ENCODE measurements around the gene CX3CL1.
"Not testable (repeated sequence)": the region's sequence is repeated elsewhere in the genome, so short reads cannot be mapped to it uniquely, and the experiment has no call there.

CX3CL1 gene

DNA sequence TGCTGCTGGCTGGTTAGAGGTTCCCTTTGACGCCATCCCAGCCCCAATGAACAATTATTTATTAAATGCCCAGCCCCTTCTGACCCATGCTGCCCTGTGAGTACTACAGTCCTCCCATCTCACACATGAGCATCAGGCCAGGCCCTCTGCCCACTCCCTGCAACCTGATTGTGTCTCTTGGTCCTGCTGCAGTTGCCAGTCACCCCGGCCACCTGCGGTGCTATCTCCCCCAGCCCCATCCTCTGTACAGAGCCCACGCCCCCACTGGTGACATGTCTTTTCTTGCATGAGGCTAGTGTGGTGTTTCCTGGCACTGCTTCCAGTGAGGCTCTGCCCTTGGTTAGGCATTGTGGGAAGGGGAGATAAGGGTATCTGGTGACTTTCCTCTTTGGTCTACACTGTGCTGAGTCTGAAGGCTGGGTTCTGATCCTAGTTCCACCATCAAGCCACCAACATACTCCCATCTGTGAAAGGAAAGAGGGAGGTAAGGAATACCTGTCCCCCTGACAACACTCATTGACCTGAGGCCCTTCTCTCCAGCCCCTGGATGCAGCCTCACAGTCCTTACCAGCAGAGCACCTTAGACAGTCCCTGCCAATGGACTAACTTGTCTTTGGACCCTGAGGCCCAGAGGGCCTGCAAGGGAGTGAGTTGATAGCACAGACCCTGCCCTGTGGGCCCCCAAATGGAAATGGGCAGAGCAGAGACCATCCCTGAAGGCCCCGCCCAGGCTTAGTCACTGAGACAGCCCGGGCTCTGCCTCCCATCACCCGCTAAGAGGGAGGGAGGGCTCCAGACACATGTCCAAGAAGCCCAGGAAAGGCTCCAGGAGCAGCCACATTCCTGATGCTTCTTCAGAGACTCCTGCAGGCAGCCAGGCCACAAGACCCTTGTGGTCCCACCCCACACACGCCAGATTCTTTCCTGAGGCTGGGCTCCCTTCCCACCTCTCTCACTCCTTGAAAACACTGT is 11.3 kb downstream of the CX3CL1 start:
- no peak for DNase-seq

DNA sequence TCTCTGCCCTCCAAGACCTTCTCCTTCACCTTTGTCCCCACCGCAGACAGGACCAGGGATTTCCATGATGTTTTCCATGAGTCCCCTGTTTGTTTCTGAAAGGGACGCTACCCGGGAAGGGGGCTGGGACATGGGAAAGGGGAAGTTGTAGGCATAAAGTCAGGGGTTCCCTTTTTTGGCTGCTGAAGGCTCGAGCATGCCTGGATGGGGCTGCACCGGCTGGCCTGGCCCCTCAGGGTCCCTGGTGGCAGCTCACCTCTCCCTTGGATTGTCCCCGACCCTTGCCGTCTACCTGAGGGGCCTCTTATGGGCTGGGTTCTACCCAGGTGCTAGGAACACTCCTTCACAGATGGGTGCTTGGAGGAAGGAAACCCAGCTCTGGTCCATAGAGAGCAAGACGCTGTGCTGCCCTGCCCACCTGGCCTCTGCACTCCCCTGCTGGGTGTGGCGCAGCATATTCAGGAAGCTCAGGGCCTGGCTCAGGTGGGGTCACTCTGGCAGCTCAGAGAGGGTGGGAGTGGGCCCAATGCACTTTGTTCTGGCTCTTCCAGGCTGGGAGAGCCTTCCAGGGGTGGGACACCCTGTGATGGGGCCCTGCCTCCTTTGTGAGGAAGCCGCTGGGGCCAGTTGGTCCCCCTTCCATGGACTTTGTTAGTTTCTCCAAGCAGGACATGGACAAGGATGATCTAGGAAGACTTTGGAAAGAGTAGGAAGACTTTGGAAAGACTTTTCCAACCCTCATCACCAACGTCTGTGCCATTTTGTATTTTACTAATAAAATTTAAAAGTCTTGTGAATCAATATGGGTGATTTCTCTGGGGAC is 12.2 kb downstream of the CX3CL1 start:
- no peak for DNase-seq

DNA sequence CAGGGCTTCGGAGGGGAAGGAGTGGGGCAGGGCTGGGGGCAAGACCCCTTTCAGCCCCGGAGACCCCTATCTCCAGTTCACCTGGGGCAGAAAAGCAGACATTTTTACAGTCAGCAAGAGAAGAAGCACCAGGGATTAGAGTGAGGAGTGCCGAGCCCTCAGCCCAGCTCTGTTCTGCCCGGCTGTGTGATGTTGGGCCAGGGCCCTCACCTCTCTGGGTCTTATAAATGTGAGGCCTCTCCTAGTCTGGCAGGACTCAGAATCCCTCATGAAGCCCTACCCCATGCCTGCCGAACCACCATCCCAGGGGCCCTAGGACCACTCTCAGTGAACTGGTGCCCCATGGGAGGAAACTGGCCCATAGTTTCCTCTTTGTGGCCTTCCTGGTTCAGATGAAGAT is 12.8 kb downstream of the CX3CL1 start:
- no peak for DNase-seq

DNA sequence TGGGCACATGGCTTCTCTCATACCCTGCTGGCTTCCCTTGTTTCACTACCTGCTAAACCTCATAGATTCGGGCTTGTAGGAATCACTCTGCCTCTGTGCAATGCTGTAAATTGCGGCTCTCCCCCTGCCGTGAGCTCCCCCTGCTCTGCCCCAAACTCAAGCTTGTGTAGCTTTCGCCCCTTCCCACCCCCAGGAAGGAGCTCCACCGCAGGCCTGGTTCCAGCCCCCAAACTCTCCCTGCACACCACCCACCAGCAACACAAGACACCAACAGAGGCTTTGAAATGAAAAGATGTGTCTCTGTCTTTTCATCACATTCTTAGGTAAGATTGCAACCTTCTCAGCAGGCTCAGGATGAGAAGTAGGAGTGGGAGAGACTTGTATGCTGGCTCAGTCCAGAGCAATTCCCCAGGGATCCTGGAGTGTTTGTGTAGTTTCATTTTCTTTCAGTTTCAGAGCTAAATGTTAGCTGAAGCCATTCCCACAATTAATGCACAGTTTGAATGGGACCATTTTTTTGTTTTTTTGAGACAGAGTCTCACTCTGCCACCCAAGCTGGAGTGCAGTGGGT is 14.2 kb downstream of the CX3CL1 start:
- DNase-seq = no peak

DNA sequence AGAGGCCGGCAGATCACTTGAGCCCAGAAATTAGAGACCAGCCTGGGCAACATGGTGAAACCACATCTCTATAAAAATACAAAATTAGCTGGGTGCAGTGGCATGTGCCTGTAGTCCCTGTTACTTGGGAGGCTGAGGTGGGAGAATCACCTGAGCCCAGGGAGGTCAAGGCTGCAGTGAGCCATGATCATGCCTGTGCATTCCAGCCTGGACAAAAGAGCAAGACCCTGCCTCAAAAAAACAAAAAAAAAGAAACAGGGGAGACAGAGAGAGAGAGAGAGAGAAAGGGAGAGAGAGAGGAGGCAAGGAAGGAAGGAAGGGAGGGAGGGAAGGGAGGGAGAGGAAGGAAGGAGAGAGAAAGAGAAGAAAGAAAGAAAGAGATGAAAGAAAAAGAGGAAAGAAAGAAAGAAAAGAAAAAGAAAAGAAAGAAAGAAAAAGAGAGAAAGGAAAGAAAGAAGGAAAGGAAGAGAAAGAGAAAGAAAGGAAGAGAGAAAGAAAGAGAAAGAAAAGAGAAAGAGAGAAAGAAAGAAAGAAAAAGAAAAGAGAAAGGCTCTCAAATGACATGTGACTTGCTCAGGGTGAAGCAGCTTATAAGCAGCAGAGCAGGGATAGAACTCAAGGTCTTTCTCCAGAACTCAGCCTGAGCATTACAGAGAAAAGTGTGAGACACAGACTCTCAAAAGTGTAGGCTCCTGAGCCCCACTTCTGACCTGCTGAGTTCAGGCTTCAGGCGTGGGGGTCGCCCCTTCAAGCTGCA is 15.5 kb downstream of the CX3CL1 start:
- no peak for DNase-seq

DNA sequence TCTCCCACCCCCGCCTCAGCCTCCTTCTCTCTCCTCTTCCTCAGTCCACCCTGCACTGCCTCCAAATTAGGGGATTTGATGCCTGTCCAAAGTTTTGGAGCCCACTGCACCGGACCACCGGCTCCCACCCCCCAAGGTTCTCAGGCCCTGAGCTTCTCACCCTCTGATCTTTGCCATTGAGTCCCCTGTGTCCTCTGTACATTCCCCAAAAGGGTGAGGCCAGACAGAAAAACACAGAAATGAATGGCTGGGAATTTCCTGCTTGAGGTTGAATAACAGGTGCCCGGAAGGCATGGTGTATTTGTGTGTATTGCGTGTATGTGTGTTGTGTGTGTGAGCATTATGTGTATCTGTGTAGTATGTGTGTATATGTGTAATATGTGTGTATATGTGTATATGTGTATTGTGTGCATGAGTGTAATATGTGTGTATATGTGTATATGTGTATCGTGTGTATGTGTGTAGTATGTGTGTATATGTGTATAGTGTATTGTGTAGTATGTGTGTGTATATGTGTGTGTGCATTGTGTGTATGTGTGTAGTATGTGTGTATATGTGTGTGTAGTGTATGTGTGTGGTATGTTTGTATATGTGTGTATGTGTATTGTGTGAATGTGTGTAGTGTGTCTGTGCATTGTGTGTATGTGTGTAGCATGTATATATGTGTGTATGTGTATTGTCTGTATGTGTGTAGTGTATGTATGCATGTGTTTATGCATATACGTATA is 16.2 kb downstream of the CX3CL1 start:
- DNase-seq = no peak

DNA sequence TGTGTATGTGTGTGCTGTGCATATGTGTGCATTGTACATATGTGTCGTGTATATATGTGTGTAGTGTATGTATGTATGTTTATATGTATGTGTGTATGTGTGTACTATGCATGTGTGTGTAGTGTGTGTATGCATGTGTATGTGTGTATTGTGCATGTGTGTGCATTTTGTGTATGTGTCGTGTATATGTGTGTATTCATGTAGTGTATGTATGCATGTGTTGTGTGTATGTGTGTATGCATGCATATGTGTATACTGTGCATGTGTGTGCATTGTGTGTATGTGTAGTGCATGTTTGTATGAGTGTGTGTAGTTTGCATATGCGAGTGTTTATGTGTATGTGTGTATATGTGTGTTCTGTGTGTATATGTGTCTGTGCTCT is 16.8 kb downstream of the CX3CL1 start:
- no peak for DNase-seq

DNA sequence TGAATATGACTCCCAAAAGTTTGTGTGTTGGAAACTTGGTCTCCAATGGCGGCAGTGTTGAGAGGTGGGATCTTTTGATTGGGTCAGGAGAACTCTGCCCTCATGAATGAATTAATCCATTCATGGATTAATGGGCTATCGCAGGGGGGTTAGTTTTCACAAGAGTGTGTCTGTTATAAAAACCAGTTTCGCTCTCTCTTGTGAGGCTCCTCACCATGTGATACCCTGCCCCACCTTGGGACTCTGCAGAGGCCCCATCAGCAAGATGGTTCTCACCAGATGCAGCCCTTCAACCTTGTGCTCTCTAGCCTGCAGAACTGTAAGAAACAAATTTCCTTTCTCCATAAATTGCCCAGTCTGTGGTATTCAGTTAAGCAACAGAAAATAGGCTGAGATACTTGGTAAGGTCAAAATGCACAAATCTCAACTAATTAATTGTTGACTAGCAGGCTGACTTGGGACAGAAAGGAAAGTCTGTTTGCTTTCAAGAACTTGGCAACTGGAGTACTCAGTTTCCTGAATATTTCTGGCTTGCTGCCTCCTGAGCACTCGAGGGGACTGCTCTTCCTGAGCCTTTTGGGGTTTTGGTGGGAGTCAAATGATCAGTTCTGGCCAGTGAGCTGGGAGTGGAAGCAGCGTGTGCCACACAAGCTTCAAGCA is 18.5 kb downstream of the CX3CL1 start:
- no peak for DNase-seq

DNA sequence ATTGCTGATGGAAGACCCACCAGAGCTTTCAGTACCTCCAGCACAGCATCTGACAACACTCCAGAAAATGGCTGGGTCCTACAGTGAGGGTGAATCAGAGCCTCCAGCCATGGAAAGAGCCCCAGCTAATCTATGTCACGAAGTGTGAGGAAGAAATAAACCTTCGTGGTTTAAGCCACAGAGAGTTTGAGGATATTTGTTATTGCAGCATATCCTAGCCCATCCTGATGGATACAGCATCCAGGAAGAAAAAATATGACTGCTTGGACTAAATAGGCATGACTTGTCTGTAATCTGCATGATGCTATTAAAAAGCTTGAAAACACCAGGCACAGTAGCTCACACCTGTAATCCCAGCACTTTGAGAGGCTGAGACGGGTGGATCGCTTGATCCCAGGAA is 19.0 kb downstream of the CX3CL1 start:
- no peak for DNase-seq

DNA sequence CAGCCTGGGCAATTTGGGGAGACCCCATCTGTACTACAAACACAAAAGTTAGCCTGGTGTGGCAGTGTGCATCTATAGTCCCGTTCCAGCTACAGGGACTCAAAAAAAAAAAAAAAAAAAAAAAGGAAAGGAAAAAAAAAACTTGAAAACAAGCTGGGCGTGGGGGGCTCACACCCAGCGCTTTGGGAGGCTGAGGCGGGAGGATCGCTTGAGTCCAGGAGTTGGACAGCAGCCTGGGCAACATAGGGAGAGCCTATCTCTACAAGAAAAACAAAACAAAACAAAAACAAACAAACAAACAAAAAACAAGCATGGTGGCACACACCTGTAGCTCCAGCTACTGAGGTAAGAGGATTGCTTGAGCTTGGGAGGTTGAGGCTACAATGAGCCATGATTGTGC is 19.4 kb downstream of the CX3CL1 start:
- no peak for DNase-seq

DNA sequence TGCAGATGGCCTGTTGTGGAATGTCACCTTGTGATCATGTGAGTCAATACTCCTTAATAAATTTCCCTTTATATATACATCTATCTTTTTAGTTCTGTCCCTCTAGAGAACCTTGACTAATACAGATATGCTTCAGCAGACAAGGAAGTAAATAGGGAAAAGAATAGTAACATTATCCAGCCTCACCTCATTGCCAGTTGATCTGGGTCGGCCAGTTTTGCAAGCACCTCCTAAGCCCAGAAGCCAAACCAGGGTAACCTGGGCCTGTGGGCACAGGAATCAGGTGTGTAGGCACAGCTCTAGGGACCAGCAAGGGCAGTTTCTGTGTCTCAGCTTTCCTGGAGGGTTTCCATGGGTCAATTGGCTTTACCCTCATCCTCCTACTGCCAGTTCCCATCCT is 20.4 kb downstream of the CX3CL1 start:
- DNase-seq = no peak

DNA sequence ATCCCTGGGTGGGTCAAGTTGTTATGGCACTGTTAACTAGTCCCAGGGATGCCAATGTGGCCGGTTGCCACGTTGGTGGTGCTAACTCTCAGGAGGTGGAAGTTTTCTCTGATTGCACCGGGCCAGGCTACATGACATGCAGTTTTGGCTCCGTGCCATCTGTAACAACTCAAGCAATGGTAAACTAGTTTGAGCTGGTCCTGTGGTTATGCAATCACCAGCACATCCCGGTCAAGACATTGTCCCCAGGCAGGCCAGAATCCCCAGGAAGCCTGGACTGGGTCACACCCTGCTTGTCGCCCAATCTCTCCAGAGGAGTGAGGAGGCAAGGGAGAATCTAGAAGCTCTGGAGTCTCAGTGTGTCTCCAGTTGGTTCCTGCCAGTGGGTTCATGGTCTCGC is 22.2 kb downstream of the CX3CL1 start:
- peak; percentile 2 for DNase-seq

DNA sequence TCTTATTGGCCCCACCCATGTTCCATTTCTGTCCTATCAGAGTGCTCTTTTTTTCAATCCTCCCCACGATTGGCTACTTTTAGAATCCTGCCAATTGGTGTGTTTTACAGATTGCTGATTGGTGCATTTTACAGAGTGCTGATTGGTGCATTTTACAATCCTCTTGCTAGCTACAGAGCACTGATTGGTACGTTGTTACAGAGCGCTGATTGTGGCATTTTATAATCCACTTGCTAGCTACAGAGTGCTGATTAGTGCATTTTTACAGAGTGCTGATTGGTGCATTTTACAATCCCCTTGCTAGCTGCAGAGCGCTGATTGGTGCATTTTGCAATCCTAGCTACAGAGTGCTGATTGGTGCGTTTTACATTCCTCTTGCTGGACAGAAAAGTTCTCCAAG is 22.7 kb downstream of the CX3CL1 start:
- no peak for DNase-seq

DNA sequence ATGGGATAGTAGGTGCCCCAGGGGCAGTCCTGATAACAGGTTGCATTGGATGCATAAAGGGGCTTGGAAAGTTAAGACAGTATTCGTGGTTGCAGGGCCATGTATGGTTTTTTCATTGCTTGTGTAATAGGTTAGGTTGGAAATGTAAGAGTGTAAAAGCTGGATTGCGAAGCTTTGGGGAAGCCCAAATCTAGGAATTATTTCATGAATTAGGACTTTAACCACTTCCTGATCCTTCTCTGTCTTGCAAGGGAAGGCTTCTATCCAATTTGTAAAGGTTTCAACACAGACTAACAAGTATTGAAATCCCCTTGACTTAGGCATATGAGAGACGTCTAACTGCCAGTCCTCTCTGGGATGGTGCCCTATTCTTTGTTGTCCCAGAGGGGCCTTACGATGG is 24.5 kb downstream of the CX3CL1 start:
- DNase-seq = no peak

DNA sequence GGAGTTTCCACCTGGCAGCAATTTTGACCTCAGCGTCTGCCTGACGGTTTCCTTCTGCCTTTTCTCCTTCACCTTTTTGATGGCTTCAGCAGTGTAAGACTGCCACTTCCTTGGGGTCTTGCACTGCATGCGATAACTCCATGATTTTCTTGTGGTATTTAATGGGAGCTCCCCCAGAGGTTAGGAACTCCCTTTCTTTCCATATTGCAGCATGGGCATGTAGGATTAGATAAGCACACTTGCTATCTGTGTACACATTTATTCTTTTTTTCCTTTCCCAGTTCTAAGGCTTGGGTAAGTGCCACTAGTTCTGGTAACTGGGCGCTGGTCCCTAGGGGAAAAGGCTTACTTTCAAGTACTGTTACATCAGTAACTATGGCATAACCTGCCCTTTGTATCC is 25.2 kb downstream of the CX3CL1 start:
- not testable (repeated sequence) for DNase-seq

DNA sequence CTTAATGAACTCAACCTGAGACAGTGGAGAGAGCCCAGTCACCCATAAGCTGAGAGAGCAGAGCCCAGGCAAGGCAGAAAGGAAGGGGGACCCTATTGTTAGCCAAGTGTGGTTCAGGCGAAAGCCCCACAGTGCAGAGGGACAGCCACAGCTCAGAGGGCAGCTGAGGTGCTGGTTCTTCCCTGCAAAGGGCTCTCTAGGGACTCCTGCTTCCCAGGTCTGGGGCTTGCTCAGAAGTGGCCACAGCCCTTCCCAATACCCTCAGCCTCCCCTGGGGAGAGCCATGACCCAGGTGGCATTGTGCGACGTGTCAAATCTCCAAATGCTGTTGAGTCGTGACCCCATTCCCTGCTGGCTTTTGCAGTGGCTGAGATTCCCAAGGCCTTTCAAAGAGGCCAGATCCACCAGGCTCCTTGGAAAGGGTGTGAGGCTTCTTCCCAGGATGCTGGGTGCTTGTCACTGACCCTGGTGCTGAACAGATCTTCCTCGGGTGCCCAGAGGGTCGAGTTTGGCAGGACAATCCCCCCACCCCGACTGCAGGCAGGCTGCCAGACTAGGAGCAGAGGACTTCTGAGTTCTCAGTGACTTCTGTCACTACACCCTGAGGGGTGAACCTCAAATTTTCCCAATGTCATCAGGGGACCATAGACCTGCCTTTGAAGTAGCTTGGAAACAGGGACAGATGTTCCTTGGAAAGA is 29.8 kb downstream of the CX3CL1 start:
- no peak for DNase-seq

DNA sequence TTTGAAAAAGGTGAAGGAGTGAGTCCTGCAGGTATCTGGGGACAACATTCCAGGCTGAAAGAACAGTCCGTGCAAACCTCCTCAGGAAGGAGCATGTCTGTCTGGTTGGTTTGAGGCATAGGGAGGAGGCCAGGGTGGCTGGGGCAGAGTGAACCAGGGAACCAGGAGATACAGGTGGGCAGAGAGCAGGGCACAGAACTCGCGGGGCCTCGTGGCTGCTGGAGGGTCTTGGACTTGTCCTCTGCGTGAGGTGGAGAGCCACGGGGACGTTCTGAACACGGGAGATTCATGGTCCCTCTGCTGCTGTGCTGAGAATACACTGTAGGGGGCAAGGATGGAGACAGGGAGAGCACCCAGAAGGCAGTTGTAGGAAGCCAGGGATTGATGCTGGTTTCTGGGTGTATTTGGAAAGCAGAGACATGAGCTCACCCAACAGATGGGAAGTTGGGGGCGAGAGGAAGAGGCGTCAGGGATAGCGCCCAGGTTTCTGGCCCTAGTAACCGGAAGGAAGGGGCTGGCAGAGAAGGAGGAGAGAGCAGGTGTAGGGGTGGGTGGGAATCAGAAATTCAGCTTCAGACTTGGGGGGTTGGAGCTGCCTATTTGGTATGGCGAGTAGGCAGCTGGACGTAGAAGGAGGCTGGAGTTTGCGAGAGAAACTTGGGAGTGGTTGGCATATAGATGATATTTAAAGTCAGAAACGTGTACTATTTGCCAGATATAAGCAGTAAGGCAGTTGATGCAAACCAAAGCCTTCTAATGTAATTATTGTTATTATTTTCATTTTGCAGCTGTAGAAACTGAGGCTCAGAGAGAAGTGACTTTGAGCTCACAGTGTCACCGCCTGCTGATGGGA is 31.9 kb downstream of the CX3CL1 start, which contains the start of gene CCL17:
CCL17 (plus strand) TSS at position 803 of the 853 bp plus-strand sequence. CDS start 9,166 bp downstream, outside the sequence.
- no peak for DNase-seq

DNA sequence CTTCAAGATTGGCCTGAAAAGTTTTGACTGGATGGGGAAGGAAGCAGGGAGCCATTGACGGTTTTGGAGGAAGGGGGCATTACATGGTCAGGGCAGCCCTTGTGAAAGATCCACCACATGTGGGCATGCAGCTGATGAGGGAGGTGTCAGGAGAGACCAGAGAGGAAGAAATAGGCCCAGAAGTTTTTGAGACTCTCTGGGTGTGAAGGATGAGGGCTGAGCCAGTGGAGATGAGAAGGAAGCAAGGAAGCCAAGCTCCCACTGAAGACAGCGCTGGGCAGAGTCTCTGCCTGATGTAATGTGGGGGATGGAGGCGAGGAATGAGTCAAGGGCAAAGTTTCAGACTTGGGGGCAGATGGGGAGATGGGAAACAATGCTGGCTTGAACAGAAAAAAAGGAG is 32.8 kb downstream of the CX3CL1 start:
- no peak for DNase-seq

DNA sequence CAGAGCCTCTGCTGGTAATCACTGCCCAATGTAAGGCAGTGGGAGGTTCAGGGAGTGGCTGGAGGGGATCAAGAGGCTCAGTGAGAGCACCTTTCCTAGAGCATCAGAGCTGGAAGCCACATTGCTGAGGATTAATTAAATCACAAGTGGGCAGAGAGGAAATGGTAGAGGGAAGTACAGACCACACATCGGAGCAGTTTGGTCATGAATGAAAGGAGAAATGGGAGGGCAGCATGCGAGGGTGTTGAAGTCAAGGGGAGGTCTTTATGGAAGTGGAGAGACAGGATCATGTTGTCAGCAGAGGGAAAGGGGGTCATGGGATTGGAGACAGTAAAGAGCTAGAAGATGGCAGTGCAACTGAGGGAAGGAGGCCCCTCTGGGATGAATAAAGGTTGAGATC is 34.6 kb downstream of the CX3CL1 start:
- no peak for DNase-seq
